ENCODE results near the gene MLIP.
A peak's percentile ranks its signal among the peaks of the same experiment; 100 is the strongest.

Gene MLIP

DNA sequence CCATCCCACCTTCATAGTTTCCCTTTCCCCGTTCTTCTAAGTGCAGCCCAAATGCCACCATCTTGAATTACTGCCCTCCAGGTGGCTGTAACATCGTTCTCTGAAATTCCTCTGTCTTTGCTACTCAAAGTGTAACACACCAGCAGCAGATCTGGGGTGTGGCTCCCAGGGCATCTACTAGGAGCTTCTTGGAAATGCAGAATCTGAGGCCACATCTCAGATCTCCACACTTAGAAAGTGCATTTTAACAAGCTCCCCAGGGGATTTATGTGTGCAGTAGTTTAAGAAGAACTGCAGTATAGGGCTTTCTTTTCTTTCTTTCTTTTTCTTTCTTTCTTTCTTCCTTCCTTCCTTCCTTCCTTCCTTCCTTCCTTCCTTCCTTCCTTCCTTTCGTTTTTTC lies 1.7 kb upstream of the MLIP start:
- H3K4me3 ChIP-seq (ENCODE audit: low read depth, low read length), result no peak overlapping the region
- no peaks in the 10 kb centered on the region for H3K36me3 ChIP-seq (ENCODE audit: insufficient read depth, low read length)
- no peaks in the 10 kb centered on the region for H3K79me2 ChIP-seq (ENCODE audit: control insufficient read depth, insufficient read depth, low read length, unreplicated experiment)
- H2AFZ ChIP-seq (ENCODE audit: low read length, unreplicated experiment), result no peak overlapping the region
- H3K4me1 ChIP-seq (ENCODE audit: control insufficient read depth, insufficient read depth, low read length, unreplicated experiment), result peaks cover 3% of the 10 kb centered on the region
- H3K27ac ChIP-seq (ENCODE audit: low read depth, low read length), result no peak overlapping the region
- H3K27me3 ChIP-seq (ENCODE audit: insufficient read depth, low read length), result no peaks in the 10 kb centered on the region

- Histone ChIP-seq H3K4me1 (ENCODE audit: control insufficient read depth, insufficient read depth, low read length, unreplicated experiment) (peaks cover 3% of the 10 kb centered on the region), H3K79me2 (ENCODE audit: control insufficient read depth, insufficient read depth, low read length, unreplicated experiment) (no peaks in the 10 kb centered on the region), H3K36me3 (ENCODE audit: insufficient read depth, low read length) (no peaks in the 10 kb centered on the region), H3K27ac (ENCODE audit: low read depth, low read length) (peak overlapping the region; percentile 6; the same call in 1 of the 2 replicates), H2AFZ (ENCODE audit: low read length, unreplicated experiment) (no peak overlapping the region), H3K4me3 (ENCODE audit: low read depth, low read length) (no peak overlapping the region), H3K27me3 (ENCODE audit: insufficient read depth, low read length) (no peaks in the 10 kb centered on the region)
These were observed 958 bp downstream of the MLIP start for GRCh38 chr6:54112151-54112650.

DNA sequence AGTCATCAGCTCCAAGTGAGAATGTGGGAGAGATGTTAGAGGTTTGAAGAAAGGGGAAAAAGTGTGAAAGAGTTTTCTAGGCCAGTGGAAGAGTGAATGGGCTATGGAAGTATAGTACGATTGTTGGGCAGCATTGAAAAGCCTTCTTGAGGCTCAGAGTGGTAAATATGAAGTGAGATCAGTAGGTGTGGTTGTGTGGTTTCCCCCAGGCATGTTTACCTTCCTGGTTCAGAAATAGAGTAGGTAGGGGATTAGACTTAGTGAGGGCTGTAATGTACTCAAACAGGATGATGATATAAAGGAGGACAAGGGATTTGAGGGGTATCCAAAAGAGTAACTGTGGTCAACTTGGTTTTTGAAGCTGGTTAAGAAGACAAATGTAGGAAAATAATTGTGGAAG lies 3.7 kb downstream of the MLIP start:
- peaks cover 3% of the 10 kb centered on the region for H3K4me1 ChIP-seq (ENCODE audit: control insufficient read depth, insufficient read depth, low read length, unreplicated experiment)
- H3K27me3 ChIP-seq (ENCODE audit: insufficient read depth, low read length), result no peaks in the 10 kb centered on the region
- H2AFZ ChIP-seq (ENCODE audit: low read length, unreplicated experiment), result no peak overlapping the region
- no peak overlapping the region for H3K4me3 ChIP-seq (ENCODE audit: low read depth, low read length)
- no peak overlapping the region for H3K27ac ChIP-seq (ENCODE audit: low read depth, low read length)
- H3K79me2 ChIP-seq (ENCODE audit: control insufficient read depth, insufficient read depth, low read length, unreplicated experiment), result no peaks in the 10 kb centered on the region
- no peaks in the 10 kb centered on the region for H3K36me3 ChIP-seq (ENCODE audit: insufficient read depth, low read length)

GRCh38 chr6:54115966-54116365 lies 4.7 kb downstream of the MLIP start:
- Histone ChIP-seq H3K79me2 (ENCODE audit: control insufficient read depth, insufficient read depth, low read length, unreplicated experiment) (no peaks in the 10 kb centered on the region), H2AFZ (ENCODE audit: low read length, unreplicated experiment) (no peak overlapping the region), H3K27me3 (ENCODE audit: insufficient read depth, low read length) (no peaks in the 10 kb centered on the region), H3K4me1 (ENCODE audit: control insufficient read depth, insufficient read depth, low read length, unreplicated experiment) (peaks cover 3% of the 10 kb centered on the region), H3K4me3 (ENCODE audit: low read depth, low read length) (no peak overlapping the region), H3K36me3 (ENCODE audit: insufficient read depth, low read length) (no peaks in the 10 kb centered on the region), H3K27ac (ENCODE audit: low read depth, low read length) (no peak overlapping the region)

DNA sequence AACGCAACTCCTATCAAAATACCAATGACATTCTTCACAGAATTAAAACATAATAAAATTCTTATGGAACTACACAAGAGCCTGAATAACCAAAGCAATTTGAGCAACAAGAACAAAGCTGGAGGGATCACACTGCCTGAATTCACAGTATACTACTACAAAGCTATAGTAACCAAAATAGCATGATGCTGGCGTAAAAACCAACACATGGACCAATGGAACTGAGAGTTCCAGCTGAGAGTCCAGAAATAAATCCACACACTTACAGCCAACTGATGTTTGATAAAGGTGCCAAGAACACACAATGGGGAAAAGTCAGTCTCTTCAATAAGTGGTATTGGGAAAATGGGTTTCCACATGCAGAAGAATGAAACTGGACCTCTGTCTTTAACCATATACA lies 6.9 kb downstream of the MLIP start:
- H2AFZ ChIP-seq (ENCODE audit: low read length, unreplicated experiment), result no peak overlapping the region

DNA sequence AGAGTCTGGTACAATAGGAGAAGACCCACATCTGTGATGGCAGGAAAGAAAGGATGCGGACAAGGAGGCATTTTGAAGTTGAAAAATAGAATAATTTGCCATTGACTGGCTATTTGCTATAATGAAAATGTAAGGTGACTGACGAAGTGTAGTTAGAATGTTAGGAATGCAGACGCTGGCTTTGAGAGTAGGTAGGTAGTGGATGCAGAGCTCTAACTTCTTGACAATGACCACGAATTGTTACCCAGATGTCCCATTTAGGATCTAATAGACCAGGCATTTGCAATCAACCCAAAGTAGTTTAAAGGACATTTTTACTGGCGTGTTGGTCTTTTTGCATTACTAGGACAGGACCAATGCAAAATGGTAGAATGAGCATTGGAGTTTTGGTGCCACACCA lies 14.2 kb downstream of the MLIP start:
- Histone ChIP-seq H3K4me1 (ENCODE audit: control insufficient read depth, insufficient read depth, low read length, unreplicated experiment) (no peaks in the 10 kb centered on the region), H3K27me3 (ENCODE audit: insufficient read depth, low read length) (no peaks in the 10 kb centered on the region), H3K27ac (ENCODE audit: low read depth, low read length) (no peak overlapping the region), H3K36me3 (ENCODE audit: insufficient read depth, low read length) (no peaks in the 10 kb centered on the region), H2AFZ (ENCODE audit: low read length, unreplicated experiment) (no peak overlapping the region), H3K4me3 (ENCODE audit: low read depth, low read length) (no peak overlapping the region), H3K79me2 (ENCODE audit: control insufficient read depth, insufficient read depth, low read length, unreplicated experiment) (no peaks in the 10 kb centered on the region)

More for the DNA sequence above, 6.9 kb downstream of the MLIP start:
- Histone ChIP-seq H3K27me3 (ENCODE audit: insufficient read depth, low read length) (no peaks in the 10 kb centered on the region), H3K4me1 (ENCODE audit: control insufficient read depth, insufficient read depth, low read length, unreplicated experiment) (no peaks in the 10 kb centered on the region), H3K36me3 (ENCODE audit: insufficient read depth, low read length) (no peaks in the 10 kb centered on the region), H3K4me3 (ENCODE audit: low read depth, low read length) (no peak overlapping the region), H3K27ac (ENCODE audit: low read depth, low read length) (no peak overlapping the region), H3K79me2 (ENCODE audit: control insufficient read depth, insufficient read depth, low read length, unreplicated experiment) (no peaks in the 10 kb centered on the region)

- no peaks in the 10 kb centered on the region for H3K27me3 ChIP-seq (ENCODE audit: insufficient read depth, low read length)
- H3K36me3 ChIP-seq (ENCODE audit: insufficient read depth, low read length), result no peaks in the 10 kb centered on the region
- H3K79me2 ChIP-seq (ENCODE audit: control insufficient read depth, insufficient read depth, low read length, unreplicated experiment), result no peaks in the 10 kb centered on the region
- no peak overlapping the region for H2AFZ ChIP-seq (ENCODE audit: low read length, unreplicated experiment)
- no peak overlapping the region for H3K27ac ChIP-seq (ENCODE audit: low read depth, low read length)
- no peak overlapping the region for H3K4me3 ChIP-seq (ENCODE audit: low read depth, low read length)
- H3K4me1 ChIP-seq (ENCODE audit: control insufficient read depth, insufficient read depth, low read length, unreplicated experiment), result no peaks in the 10 kb centered on the region
These were observed 18.9 kb downstream of the MLIP start for GRCh38 chr6:54130179-54130578.

- no peak overlapping the region for H2AFZ ChIP-seq (ENCODE audit: low read length, unreplicated experiment)
- H3K27ac ChIP-seq (ENCODE audit: low read depth, low read length), result no peak overlapping the region
- no peaks in the 10 kb centered on the region for H3K27me3 ChIP-seq (ENCODE audit: insufficient read depth, low read length)
- H3K4me3 ChIP-seq (ENCODE audit: low read depth, low read length), result no peak overlapping the region
- no peaks in the 10 kb centered on the region for H3K36me3 ChIP-seq (ENCODE audit: insufficient read depth, low read length)
- H3K4me1 ChIP-seq (ENCODE audit: control insufficient read depth, insufficient read depth, low read length, unreplicated experiment), result peaks cover 9% of the 10 kb centered on the region
- H3K79me2 ChIP-seq (ENCODE audit: control insufficient read depth, insufficient read depth, low read length, unreplicated experiment), result no peaks in the 10 kb centered on the region
These were observed 21.3 kb downstream of the MLIP start for GRCh38 chr6:54132587-54132986.

DNA sequence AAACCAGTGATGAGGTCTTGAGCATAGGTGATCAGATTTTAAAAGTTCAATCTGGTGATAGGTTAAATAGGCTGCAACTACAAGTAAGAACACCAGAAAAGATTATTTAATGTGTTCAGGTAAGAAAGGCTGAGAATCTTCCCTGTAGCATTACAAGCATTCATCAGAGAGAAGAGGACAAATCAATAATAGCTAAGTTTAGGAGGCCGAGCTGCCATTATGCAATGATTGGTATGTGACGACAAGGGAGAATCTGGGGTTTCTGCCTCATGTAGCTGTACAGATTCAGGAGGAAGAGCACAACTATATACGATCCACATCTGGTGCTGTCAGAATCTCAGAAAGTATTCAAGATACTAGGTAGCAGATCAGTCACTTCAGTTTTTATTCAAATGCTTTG lies 21.9 kb downstream of the MLIP start:
- H3K79me2 ChIP-seq (ENCODE audit: control insufficient read depth, insufficient read depth, low read length, unreplicated experiment), result no peaks in the 10 kb centered on the region
- H3K4me1 ChIP-seq (ENCODE audit: control insufficient read depth, insufficient read depth, low read length, unreplicated experiment), result peaks cover 9% of the 10 kb centered on the region
- H3K27ac ChIP-seq (ENCODE audit: low read depth, low read length), result no peak overlapping the region
- H3K4me3 ChIP-seq (ENCODE audit: low read depth, low read length), result no peak overlapping the region
- no peak overlapping the region for H2AFZ ChIP-seq (ENCODE audit: low read length, unreplicated experiment)
- H3K27me3 ChIP-seq (ENCODE audit: insufficient read depth, low read length), result no peaks in the 10 kb centered on the region
- no peaks in the 10 kb centered on the region for H3K36me3 ChIP-seq (ENCODE audit: insufficient read depth, low read length)

- H2AFZ ChIP-seq (ENCODE audit: low read length, unreplicated experiment), result no peak overlapping the region
- no peaks in the 10 kb centered on the region for H3K36me3 ChIP-seq (ENCODE audit: insufficient read depth, low read length)
- H3K4me3 ChIP-seq (ENCODE audit: low read depth, low read length), result no peak overlapping the region
- H3K79me2 ChIP-seq (ENCODE audit: control insufficient read depth, insufficient read depth, low read length, unreplicated experiment), result no peaks in the 10 kb centered on the region
- peaks cover 9% of the 10 kb centered on the region for H3K4me1 ChIP-seq (ENCODE audit: control insufficient read depth, insufficient read depth, low read length, unreplicated experiment)
- no peaks in the 10 kb centered on the region for H3K27me3 ChIP-seq (ENCODE audit: insufficient read depth, low read length)
- no peak overlapping the region for H3K27ac ChIP-seq (ENCODE audit: low read depth, low read length)
These were observed 23.7 kb downstream of the MLIP start for GRCh38 chr6:54134935-54135334.

GRCh38 chr6:54135665-54136369 lies 24.6 kb downstream of the MLIP start:
- Histone ChIP-seq H3K27ac (ENCODE audit: low read depth, low read length) (no peak overlapping the region), H3K79me2 (ENCODE audit: control insufficient read depth, insufficient read depth, low read length, unreplicated experiment) (no peaks in the 10 kb centered on the region), H3K27me3 (ENCODE audit: insufficient read depth, low read length) (no peaks in the 10 kb centered on the region), H2AFZ (ENCODE audit: low read length, unreplicated experiment) (peak overlapping the region; percentile 57), H3K4me1 (ENCODE audit: control insufficient read depth, insufficient read depth, low read length, unreplicated experiment) (peaks cover 9% of the 10 kb centered on the region), H3K4me3 (ENCODE audit: low read depth, low read length) (peak overlapping the region; percentile 51), H3K36me3 (ENCODE audit: insufficient read depth, low read length) (no peaks in the 10 kb centered on the region)

Data from ACC112 (cell line).